Lower lobe of right lung (tissue), 2 donors: ENCODE results near the gene ADGRA1. TPM values are rescaled to one million over a fixed set of nuclear protein-coding genes. Genes with fewer than 3 reads are reported as not detected.

Source experiments
- ATAC-seq, 2 donors: fragments of 200-7000 bp; cut with Tn5 transposase; one replicate each; pipeline ENCODE4 v1.9.1; 2020 to 2022; ENCODE audit warnings: mild to moderate bottlenecking in 2 of 2, moderate library complexity in 2 of 2
- DNase-seq: peaks from one replicate; pipeline ENCODE4 v3.0.0-alpha.2; 2020
- H3K27ac ChIP-seq: fragments of 200-600 bp; one replicate; pipeline ENCODE4 v1.8.0; 2022
- H3K27me3 ChIP-seq: fragments of 200-600 bp; one replicate; pipeline ENCODE4 v1.8.0; 2022; ENCODE audit warnings: low read depth
- H3K36me3 ChIP-seq: fragments of 200-600 bp; one replicate; pipeline ENCODE4 v1.8.0; 2022; ENCODE audit warnings: mild to moderate bottlenecking
- H3K4me1 ChIP-seq: fragments of 200-600 bp; one replicate; pipeline ENCODE4 v1.8.0; 2022
- H3K4me3 ChIP-seq: fragments of 200-600 bp; one replicate; pipeline ENCODE4 v1.8.0; 2022; ENCODE audit warnings: mild to moderate bottlenecking
- H3K9me3 ChIP-seq: fragments of 200-600 bp; one replicate; pipeline ENCODE4 v1.8.0; 2022
- CTCF ChIP-seq: fragments of 200-600 bp; IDR thresholded peaks from one replicate; pipeline ENCODE4 v1.8.0; 2022; ENCODE audit warnings: antibody characterized with exemption, mild to moderate bottlenecking
- intact Hi-C: fragments of 100-400 bp; cut with DNase I; formaldehyde crosslinking; loops from one replicate; pipeline ENCODE4 v1.11.0; 2022
- total RNA-seq: library from RNA; stranded (reverse); fragmentation: NEBNext Ultra II Directional; extraction: Animal tissue kit (Norgen Biotek cat#: 25700); gene quantifications from one replicate; pipeline ENCODE4 v1.2.1, GENCODE V29; 2021
- donor health status: DM: no; HTN: yes; CAD: no; lungs with severe emphysema.

ADGRA1 gene
- total RNA-seq, 1 donor from 2014 or later: 0.38 TPM

- Histone ChIP-seq H3K9me3 (peaks cover 20% of the 10 kb centered on the region), H3K36me3 (no peaks in the 10 kb centered on the region), H3K4me3 (no peak overlapping the region), H3K4me1 (no peaks in the 10 kb centered on the region), H3K27me3 (peaks cover 41% of the 10 kb centered on the region), H3K27ac (no peak overlapping the region)
- intact Hi-C loops: no loop called here
- no peak for TF ChIP-seq CTCF
- ATAC-seq: no peak
- DNase-seq: no peak
Measured at GRCh38 chr10:133105686-133106390, 18.1 kb downstream of the ADGRA1 start.

- intact Hi-C loops: no loop called here
- Histone ChIP-seq H3K4me3 (no peak overlapping the region), H3K27ac (no peak overlapping the region), H3K4me1 (no peaks in the 10 kb centered on the region), H3K36me3 (no peaks in the 10 kb centered on the region), H3K27me3 (peaks cover 36% of the 10 kb centered on the region), H3K9me3 (peaks cover 20% of the 10 kb centered on the region)
- ATAC-seq (no peak), DNase-seq (no peak)
- no peak for TF ChIP-seq CTCF
Measured at GRCh38 chr10:133106516-133106915, 18.8 kb downstream of the ADGRA1 start.

GRCh38 chr10:133107442-133107841 is 19.7 kb downstream of the ADGRA1 start:
- no peak for DNase-seq
- no peaks in the 10 kb centered on the region for H3K36me3 ChIP-seq
- peaks cover 27% of the 10 kb centered on the region for H3K27me3 ChIP-seq
- ATAC-seq: no peak
- H3K9me3 ChIP-seq: peaks cover 20% of the 10 kb centered on the region
- intact Hi-C loops: no loop called here
- no peak overlapping the region for H3K27ac ChIP-seq
- H3K4me3 ChIP-seq: no peak overlapping the region
- no peak for TF ChIP-seq CTCF
- H3K4me1 ChIP-seq: no peaks in the 10 kb centered on the region

GRCh38 chr10:133109711-133110110 is 22.0 kb downstream of the ADGRA1 start:
- H3K36me3 ChIP-seq: no peaks in the 10 kb centered on the region
- intact Hi-C loops: no loop called here
- TF ChIP-seq CTCF: no peak
- ATAC-seq (peak; percentile 61 to 78), DNase-seq (no peak)
- peak overlapping the region; percentile 60 for H3K27ac ChIP-seq
- no peaks in the 10 kb centered on the region for H3K4me1 ChIP-seq
- peaks cover 8% of the 10 kb centered on the region for H3K27me3 ChIP-seq
- H3K9me3 ChIP-seq: peaks cover 20% of the 10 kb centered on the region
- H3K4me3 ChIP-seq: no peak overlapping the region

GRCh38 chr10:133110133-133110532 is 22.4 kb downstream of the ADGRA1 start:
- TF ChIP-seq CTCF: no peak
- H3K36me3 ChIP-seq: no peaks in the 10 kb centered on the region
- no peak overlapping the region for H3K4me3 ChIP-seq
- H3K27me3 ChIP-seq: peaks cover 12% of the 10 kb centered on the region
- H3K9me3 ChIP-seq: peaks cover 20% of the 10 kb centered on the region
- intact Hi-C loops: no loop called here
- peak overlapping the region; percentile 60 for H3K27ac ChIP-seq
- H3K4me1 ChIP-seq: no peaks in the 10 kb centered on the region
- ATAC-seq: peak; percentile 85 to 90
- peak; percentile 65 for DNase-seq
